Measurements from ENCODE around the gene SLCO2A1. TPM values are rescaled to one million over a fixed set of nuclear protein-coding genes. Genes with fewer than 3 reads are reported as not detected.

The SLCO2A1 gene
- total and polyA plus RNA-seq, 2 donors (not counting 1 experiment from before 2014, with no cell fraction given) = not detected

GRCh38 chr3:133943639-133944141 lies 86.0 kb downstream of the SLCO2A1 start:
- Histone ChIP-seq H3K4me1 (ENCODE audit: control insufficient read depth in 2 of 2, insufficient read depth in 2 of 2, low read length in 2 of 2) (no peaks in the 10 kb centered on the region), H3K36me3 (replicated peaks in 1 of 2; ENCODE audit: control extremely low read depth in 1 of 2, control insufficient read depth in 1 of 2, extremely low read depth in 1 of 2, insufficient read depth in 2 of 2, low read length in 1 of 2) (no peaks in the 10 kb centered on the region), H3K27me3 (replicated peaks in 1 of 4; ENCODE audit: control extremely low read depth in 1 of 4, control insufficient read depth in 3 of 4, insufficient read depth in 4 of 4, low read length in 3 of 4) (peaks cover 0 to 2% (median 0%) of the 10 kb centered on the region in 4 experiments), H2AFZ (ENCODE audit: insufficient read depth, low read depth, low read length, poor library complexity, severe bottlenecking) (no peak overlapping the region), H3K4me2 (replicated peaks; ENCODE audit: low read depth, low read length, poor library complexity, severe bottlenecking) (no peak overlapping the region), H3K9ac (ENCODE audit: low read length) (no peak overlapping the region), H3K79me2 (ENCODE audit: control insufficient read depth, insufficient read depth, low read length) (no peaks in the 10 kb centered on the region), H3K9me3 (ENCODE audit: control extremely low read depth in 1 of 3, control insufficient read depth in 2 of 3, insufficient read depth in 1 of 3, low read length in 2 of 3) (no peaks in the 10 kb centered on the region), H3K4me3 (ENCODE audit: control extremely low read depth in 1 of 5, extremely low read depth in 1 of 5, insufficient read depth in 1 of 5, low read depth in 2 of 5, low read length in 4 of 5) (no peak overlapping the region), H3K27ac (ENCODE audit: low read length in 2 of 2) (no peak overlapping the region), H4K20me1 (ENCODE audit: control insufficient read depth, insufficient read depth, low read length, poor library complexity, severe bottlenecking) (no peaks in the 10 kb centered on the region)
- TF ChIP-seq EZH2 (IDR thresholded peaks at IDR 0.05; ENCODE audit: borderline replicate concordance, insufficient read depth, low read depth, low read length, poor library complexity, severe bottlenecking) = no peak
- H3K9me3 Mint-ChIP-seq (ENCODE audit: insufficient read depth) = no peaks in the 10 kb centered on the region
- H3K27me3 Mint-ChIP-seq = peaks cover 26% of the 10 kb centered on the region
- H3K4me3 Mint-ChIP-seq = no peak overlapping the region
- H3K4me1 Mint-ChIP-seq = peaks cover 2% of the 10 kb centered on the region
- no peak for ATAC-seq (ENCODE audit: low read depth)
- WGBS (ENCODE audit: insufficient coverage) = 50% methylated on average over 1 of the region's 5 CpGs
- no peak overlapping the region for H3K27ac Mint-ChIP-seq
- no peak for DNase-seq
- intact Hi-C loops (cut with micrococcal nuclease) = no loop called here
- ChIA-PET CTCF (no interaction called here), POLR2A (no interaction called here)

GRCh38 chr3:133943031-133943535 lies 86.6 kb downstream of the SLCO2A1 start:
- Histone ChIP-seq H3K36me3 (replicated peaks in 1 of 2; ENCODE audit: control extremely low read depth in 1 of 2, control insufficient read depth in 1 of 2, extremely low read depth in 1 of 2, insufficient read depth in 2 of 2, low read length in 1 of 2) (no peaks in the 10 kb centered on the region), H3K4me1 (ENCODE audit: control insufficient read depth in 2 of 2, insufficient read depth in 2 of 2, low read length in 2 of 2) (no peaks in the 10 kb centered on the region), H3K27me3 (replicated peaks in 1 of 4; ENCODE audit: control extremely low read depth in 1 of 4, control insufficient read depth in 3 of 4, insufficient read depth in 4 of 4, low read length in 3 of 4) (peaks cover 0 to 2% (median 0%) of the 10 kb centered on the region in 4 experiments), H3K4me2 (replicated peaks; ENCODE audit: low read depth, low read length, poor library complexity, severe bottlenecking) (no peak overlapping the region), H2AFZ (ENCODE audit: insufficient read depth, low read depth, low read length, poor library complexity, severe bottlenecking) (no peak overlapping the region), H3K27ac (ENCODE audit: low read length in 2 of 2) (no peak overlapping the region), H4K20me1 (ENCODE audit: control insufficient read depth, insufficient read depth, low read length, poor library complexity, severe bottlenecking) (no peaks in the 10 kb centered on the region), H3K9ac (ENCODE audit: low read length) (no peak overlapping the region), H3K4me3 (ENCODE audit: control extremely low read depth in 1 of 5, extremely low read depth in 1 of 5, insufficient read depth in 1 of 5, low read depth in 2 of 5, low read length in 4 of 5) (no peak overlapping the region), H3K9me3 (ENCODE audit: control extremely low read depth in 1 of 3, control insufficient read depth in 2 of 3, insufficient read depth in 1 of 3, low read length in 2 of 3) (no peaks in the 10 kb centered on the region), H3K79me2 (ENCODE audit: control insufficient read depth, insufficient read depth, low read length) (no peaks in the 10 kb centered on the region)
- ChIA-PET POLR2A (no interaction called here), CTCF (no interaction called here)
- no peak overlapping the region for H3K4me3 Mint-ChIP-seq
- peaks cover 2% of the 10 kb centered on the region for H3K4me1 Mint-ChIP-seq
- peaks cover 26% of the 10 kb centered on the region for H3K27me3 Mint-ChIP-seq
- intact Hi-C loops (cut with micrococcal nuclease) = no loop called here
- no peaks in the 10 kb centered on the region for H3K9me3 Mint-ChIP-seq (ENCODE audit: insufficient read depth)
- DNase-seq (no peak), ATAC-seq (ENCODE audit: low read depth) (no peak)
- TF ChIP-seq CTCF (IDR thresholded peaks at IDR 0.05) (no peak), EZH2 (IDR thresholded peaks at IDR 0.05; ENCODE audit: borderline replicate concordance, insufficient read depth, low read depth, low read length, poor library complexity, severe bottlenecking) (no peak)
- no peak overlapping the region for H3K27ac Mint-ChIP-seq
- no CpG with 5 or more reads among the region's 2 CpGs for WGBS (ENCODE audit: insufficient coverage)
